A549 (cell line): ENCODE data around the gene RAB3B. TPM values are rescaled to one million over a fixed set of nuclear protein-coding genes. Genes with fewer than 3 reads are reported as not detected.

ENCODE experiments used
- ATAC-seq, 2 experiments: fragments of 200-7000 bp in 1 of 2; fragments of >200 bp in 1 of 2; cut with Nextera tagmentation in 1 of 2; cut with Tn5 transposase in 1 of 2; 3 replicates each; pipeline versions ENCODE4 v1.8.0 to v1.9.1; 2018 to 2020; ENCODE audit warnings: mild to moderate bottlenecking in 1 of 2, moderate library complexity in 1 of 2
- CTCF ChIA-PET: fragments of 300-600 bp; sonication (Branson Sonifier 250); formaldehyde crosslinking; extraction: SDS; loops from one replicate; lab custom pipeline; 2021; ENCODE audit warnings: antibody characterized with exemption, inconsistent platforms; lab: Yijun Ruan, JAX
- POLR2A ChIA-PET: fragments of 350-600 bp; formaldehyde crosslinking; extraction: SDS; loops from one replicate; lab custom pipeline; 2021; ENCODE audit warnings: antibody characterized with exemption, inconsistent platforms; lab: Yijun Ruan, JAX
- DNase-seq, 2 experiments: peaks; one replicate each; pipeline versions ENCODE4 v3.0.0 to v3.0.0-alpha.2; 2011 to 2016; ENCODE audit warnings: low read depth in 1 of 2, low spot score in 1 of 2
- FAIRE-seq: peaks from 2 replicates; lab custom pipeline; 2011; peaks lifted over from hg19 to GRCh38; lab: Jason Lieb, UNC
- H3K27ac ChIP-seq, 2 experiments: fragments of >200 bp; sonication (Bioruptor Twin); formaldehyde crosslinking; 3 replicates each; pipeline ENCODE4 v1.5.1; 2016 to 2017
- H3K4me1 ChIP-seq: fragments of >200 bp; sonication (Bioruptor Twin); formaldehyde crosslinking; 3 replicates; pipeline ENCODE4 v1.6.1; 2016
- H3K4me2 ChIP-seq: fragments of >200 bp; sonication (Bioruptor Twin); formaldehyde crosslinking; 3 replicates; pipeline ENCODE4 v1.6.1; 2016
- H3K4me3 ChIP-seq: fragments of >200 bp; sonication (Bioruptor Twin); formaldehyde crosslinking; 3 replicates; pipeline ENCODE4 v1.5.1; 2016
- H3K9me3 ChIP-seq: fragments of >200 bp; sonication (Bioruptor Twin); formaldehyde crosslinking; 3 replicates; pipeline ENCODE4 v1.6.1; 2016
- BCL3 ChIP-seq: fragments of >200 bp; sonication (Bioruptor Twin); formaldehyde crosslinking; IDR thresholded peaks from 3 replicates; pipeline ENCODE4 v1.6.1; 2016
- CBX2 ChIP-seq: fragments of 200-600 bp; sonication (generic); IDR thresholded peaks from 2 replicates; pipeline ENCODE4 v1.6.1; 2016; ENCODE audit warnings: low read depth, mild to moderate bottlenecking, borderline replicate concordance
- CHD2 ChIP-seq: fragments of 150-350 bp; IDR thresholded peaks from 2 replicates; pipeline ENCODE4 v1.6.1; 2014; ENCODE audit warnings: low read length; ENCODE audit not compliant: partially characterized antibody
- CHD4 ChIP-seq: fragments of 200-600 bp; sonication (generic); IDR thresholded peaks from 2 replicates; pipeline ENCODE4 v1.6.1; 2016; ENCODE audit warnings: antibody characterized with exemption, mild to moderate bottlenecking, borderline replicate concordance
- EHF ChIP-seq: fragments of 250-450 bp; sonication (Bioruptor Pico); IDR thresholded peaks from 2 replicates; pipeline ENCODE4 v1.5.0; 2020; ENCODE audit warnings: mild to moderate bottlenecking
- HDAC2 ChIP-seq: fragments of 200-600 bp; sonication (generic); IDR thresholded peaks from 2 replicates; pipeline ENCODE4 v1.6.1; 2016
- HEYL ChIP-seq: fragments of 250-450 bp; sonication (Bioruptor Pico); IDR thresholded peaks from 2 replicates; pipeline ENCODE4 v1.8.0; 2021; ENCODE audit warnings: mild to moderate bottlenecking, moderate library complexity
- JUN ChIP-seq, 2 experiments: fragments of >200 bp; sonication (Bioruptor Twin); formaldehyde crosslinking; IDR thresholded peaks; 2 replicates in 1 of 2; 3 replicates in 1 of 2; pipeline ENCODE4 v1.6.1; 2016 to 2017
- KDM5A ChIP-seq: fragments of 200-600 bp; sonication (generic); IDR thresholded peaks from 2 replicates; pipeline ENCODE4 v1.6.1; 2016; ENCODE audit warnings: antibody characterized with exemption, mild to moderate bottlenecking
- MYC ChIP-seq: IDR thresholded peaks from 2 replicates; pipeline ENCODE4 v1.6.1; 2012; ENCODE audit warnings: mild to moderate bottlenecking, inconsistent platforms, low read length, improper control_type of control experiment, borderline replicate concordance
- PBX3 ChIP-seq: IDR thresholded peaks from 2 replicates; pipeline ENCODE4 v1.6.1; 2012
- PHF8 ChIP-seq: fragments of 200-600 bp; sonication (generic); IDR thresholded peaks from 2 replicates; pipeline ENCODE4 v1.6.1; 2016; ENCODE audit warnings: low read depth, mild to moderate bottlenecking, antibody characterized with exemption, moderate library complexity, borderline replicate concordance
- POLR2A ChIP-seq: IDR thresholded peaks from 2 replicates; pipeline ENCODE4 v1.6.1; 2012; ENCODE audit warnings: mild to moderate bottlenecking, low read length
- RARB ChIP-seq: fragments of 250-450 bp; sonication (Bioruptor Pico); IDR thresholded peaks from 2 replicates; pipeline ENCODE4 v1.8.0; 2021; ENCODE audit warnings: mild to moderate bottlenecking, moderate library complexity
- RCOR1 ChIP-seq: fragments of 150-350 bp; IDR thresholded peaks from 2 replicates; pipeline ENCODE4 v1.6.1; 2014; ENCODE audit warnings: antibody characterized with exemption, low read length, low read depth
- RNF2 ChIP-seq: fragments of 200-600 bp; sonication (generic); IDR thresholded peaks from 2 replicates; pipeline ENCODE4 v1.6.1; 2016; ENCODE audit warnings: low read depth, mild to moderate bottlenecking, antibody characterized with exemption, moderate library complexity, borderline replicate concordance
- SMC3 ChIP-seq: fragments of >200 bp; sonication (Bioruptor Twin); formaldehyde crosslinking; IDR thresholded peaks from 3 replicates; pipeline ENCODE4 v1.6.1; 2018; ENCODE audit warnings: inconsistent platforms
- TFCP2L1 ChIP-seq: fragments of 250-450 bp; sonication (Bioruptor Pico); IDR thresholded peaks from 2 replicates; pipeline ENCODE4 v1.5.0; 2021; ENCODE audit warnings: mild to moderate bottlenecking
- ZC3H11A ChIP-seq: fragments of 450-650 bp; IDR thresholded peaks from 2 replicates; pipeline ENCODE4 v1.6.1; 2014; ENCODE audit warnings: antibody characterized with exemption, mild to moderate bottlenecking
- ZNF302 ChIP-seq: fragments of 250-450 bp; sonication (Bioruptor Pico); IDR thresholded peaks from 2 replicates; pipeline ENCODE4 v1.9.0; 2021; ENCODE audit warnings: inconsistent platforms, mild to moderate bottlenecking, moderate library complexity
- ZSCAN20 ChIP-seq: fragments of 250-450 bp; sonication (Bioruptor Pico); IDR thresholded peaks from 2 replicates; pipeline ENCODE4 v1.8.0; 2022; ENCODE audit warnings: mild to moderate bottlenecking, moderate library complexity
- WGBS: methylation state at CpG from one replicate; pipeline ENCODE4 v1.1.6; 2017; ENCODE audit errors: missing lambda C conversion rate; 5-methylcytosine and 5-hydroxymethylcytosine counted together
- polyA plus RNA-seq, 4 experiments: library from polyadenylated mRNA; depleted of rRNA in 3 of 4; stranded (reverse); fragments of >200 nt; fragmentation: RNase III in 1 of 4; extraction: RNeasy Plus Mini Kit Qiagen cat#74134 plus additional on column Dnase treatment in 1 of 4; gene quantifications; 2 replicates in 3 of 4; 3 replicates in 1 of 4; pipeline ENCODE4 v1.2.3, GENCODE V29; 2011 to 2017
- TF ChIP-seq, protein P1 (sequence below): fragments of 250-450 bp; sonication (Bioruptor Pico); IDR thresholded peaks from 2 replicates; pipeline ENCODE4 v1.5.0; 2020; ENCODE audit warnings: low read depth, mild to moderate bottlenecking, moderate library complexity
- TF ChIP-seq, protein P2 (sequence below): fragments of >200 bp; sonication (Bioruptor Twin); formaldehyde crosslinking; IDR thresholded peaks from 3 replicates; pipeline ENCODE4 v1.5.1; 2016

The RAB3B gene
- polyA plus RNA-seq, 2 of the 4 experiments (the other 2 are of a cell fraction): 6.9 to 15.1 TPM

DNA sequence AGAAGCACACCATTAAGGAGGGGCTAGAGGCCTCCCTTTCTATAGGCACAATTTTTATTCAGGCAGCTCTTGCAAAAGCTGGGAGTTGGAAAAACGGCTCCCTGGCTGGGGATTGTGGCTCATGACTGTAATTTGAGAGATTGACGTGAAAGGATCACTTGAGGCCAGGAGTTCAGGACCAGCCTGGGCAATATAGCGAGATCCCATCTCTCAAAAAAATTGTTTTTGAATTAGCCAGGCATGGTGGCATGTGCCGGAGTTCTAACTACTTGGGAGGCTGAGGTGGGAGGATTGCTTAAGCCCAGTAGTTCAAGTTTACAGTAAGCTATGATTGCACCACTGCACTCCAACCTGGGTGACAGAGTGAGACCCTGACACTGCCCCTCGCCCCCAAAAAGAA lies 88.0 kb downstream of the RAB3B start:
- FAIRE-seq: no peak
- Histone ChIP-seq H3K4me3 (no peak overlapping the region), H3K4me1 (peaks cover 28% of the 10 kb centered on the region), H3K27ac (no peak overlapping the region), H3K4me2 (no peak overlapping the region), H3K9me3 (no peaks in the 10 kb centered on the region)
- TF ChIP-seq, protein P1, sequence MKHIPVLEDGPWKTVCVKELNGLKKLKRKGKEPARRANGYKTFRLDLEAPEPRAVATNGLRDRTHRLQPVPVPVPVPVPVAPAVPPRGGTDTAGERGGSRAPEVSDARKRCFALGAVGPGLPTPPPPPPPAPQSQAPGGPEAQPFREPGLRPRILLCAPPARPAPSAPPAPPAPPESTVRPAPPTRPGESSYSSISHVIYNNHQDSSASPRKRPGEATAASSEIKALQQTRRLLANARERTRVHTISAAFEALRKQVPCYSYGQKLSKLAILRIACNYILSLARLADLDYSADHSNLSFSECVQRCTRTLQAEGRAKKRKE (CRISPR knock-in tag): no peak
- TF ChIP-seq ZNF302 (CRISPR knock-in tag) (no peak), MYC (no peak), CHD2 (no peak), ZSCAN20 (CRISPR knock-in tag) (no peak)
- POLR2A ChIA-PET: no interaction called here
- WGBS: 84% methylated on average over 5 of the region's 5 CpGs
- CTCF ChIA-PET: interaction anchor here (1.3 to 1.5 kb wide), 2 partner anchors 23 to 99 kb away, joined by 3 read pairs; no protein-coding TSS in a partner anchor
- DNase-seq: no peak
- no peak for ATAC-seq

GRCh38 chr1:51901151-51901550 lies 89.3 kb downstream of the RAB3B start:
- DNase-seq: no peak
- Histone ChIP-seq H3K4me3 (no peak overlapping the region), H3K4me2 (no peak overlapping the region), H3K4me1 (peaks cover 30% of the 10 kb centered on the region), H3K9me3 (no peaks in the 10 kb centered on the region), H3K27ac (no peak overlapping the region)
- WGBS: 91% methylated on average over 4 of the region's 4 CpGs
- TF ChIP-seq PHF8 (no peak), CHD4 (no peak), EHF (no peak), ZSCAN20 (CRISPR knock-in tag) (no peak), SMC3 (no peak), RARB (CRISPR knock-in tag) (no peak), TFCP2L1 (CRISPR knock-in tag) (no peak), POLR2A (no peak), BCL3 (no peak), HEYL (CRISPR knock-in tag) (no peak), RCOR1 (no peak), KDM5A (no peak), ZC3H11A (no peak)
- no peak for ATAC-seq
- CTCF ChIA-PET: no interaction called here
- no peak for FAIRE-seq
- POLR2A ChIA-PET: interaction anchor here (0.5 kb wide), 1 partner anchor 22 kb away, joined by 3 read pairs; no protein-coding TSS in a partner anchor

GRCh38 chr1:51899022-51899421 lies 91.5 kb downstream of the RAB3B start:
- no peaks in the 10 kb centered on the region for H3K9me3 ChIP-seq
- ChIA-PET CTCF (interaction anchor here (1.6 to 4.4 kb wide), 4 partner anchors 19 to 103 kb away, joined by 3 to 49 read pairs (median 20); no protein-coding TSS in a partner anchor), POLR2A (interaction anchor here (0.6 kb wide), 1 partner anchor 839 kb away, joined by 3 read pairs; no protein-coding TSS in a partner anchor)
- FAIRE-seq: no peak
- no peak for ATAC-seq
- no peak overlapping the region for H3K4me3 ChIP-seq
- 92% methylated on average over 10 of the region's 10 CpGs for WGBS
- H3K4me1 ChIP-seq: peaks cover 28% of the 10 kb centered on the region
- peak overlapping the region; percentile 65; the same call in 2 of the 3 replicates for H3K4me2 ChIP-seq
- DNase-seq: no peak
- peak overlapping the region; percentile 78 to 93; a peak in 5 of 6 replicates for H3K27ac ChIP-seq
- TF ChIP-seq HDAC2 (no peak), CBX2 (no peak), TFCP2L1 (CRISPR knock-in tag) (no peak), JUN (IDR thresholded peaks at IDR 0.05) (no peak), RNF2 (no peak), PBX3 (no peak), HEYL (CRISPR knock-in tag) (no peak)
- TF ChIP-seq, protein P2, sequence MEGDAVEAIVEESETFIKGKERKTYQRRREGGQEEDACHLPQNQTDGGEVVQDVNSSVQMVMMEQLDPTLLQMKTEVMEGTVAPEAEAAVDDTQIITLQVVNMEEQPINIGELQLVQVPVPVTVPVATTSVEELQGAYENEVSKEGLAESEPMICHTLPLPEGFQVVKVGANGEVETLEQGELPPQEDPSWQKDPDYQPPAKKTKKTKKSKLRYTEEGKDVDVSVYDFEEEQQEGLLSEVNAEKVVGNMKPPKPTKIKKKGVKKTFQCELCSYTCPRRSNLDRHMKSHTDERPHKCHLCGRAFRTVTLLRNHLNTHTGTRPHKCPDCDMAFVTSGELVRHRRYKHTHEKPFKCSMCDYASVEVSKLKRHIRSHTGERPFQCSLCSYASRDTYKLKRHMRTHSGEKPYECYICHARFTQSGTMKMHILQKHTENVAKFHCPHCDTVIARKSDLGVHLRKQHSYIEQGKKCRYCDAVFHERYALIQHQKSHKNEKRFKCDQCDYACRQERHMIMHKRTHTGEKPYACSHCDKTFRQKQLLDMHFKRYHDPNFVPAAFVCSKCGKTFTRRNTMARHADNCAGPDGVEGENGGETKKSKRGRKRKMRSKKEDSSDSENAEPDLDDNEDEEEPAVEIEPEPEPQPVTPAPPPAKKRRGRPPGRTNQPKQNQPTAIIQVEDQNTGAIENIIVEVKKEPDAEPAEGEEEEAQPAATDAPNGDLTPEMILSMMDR: no peak
- TF ChIP-seq, all 56 proteins: peak for 0
